PC-9 (cell line): ENCODE results near the gene DENND11. TPM values are rescaled to one million over a fixed set of nuclear protein-coding genes. Genes with fewer than 3 reads are reported as not detected.

Source experiments
- BruUV-seq: library from RNA; stranded (reverse); fragments of 400-500 nt; replicated peaks from 2 replicates; lab custom pipeline; 2021; lab: Mats Ljungman, UMichigan
- CTCF ChIA-PET: fragments of 300-600 bp; sonication (Branson Sonifier 250); formaldehyde crosslinking; loops from one replicate; lab custom pipeline; 2022; ENCODE audit warnings: antibody characterized with exemption; lab: Charles Lee
- POLR2A ChIA-PET: fragments of 300-600 bp; sonication (Branson Sonifier 250); formaldehyde crosslinking; loops from one replicate; lab custom pipeline; 2022; ENCODE audit warnings: antibody characterized with exemption; ENCODE audit not compliant: unreplicated experiment; lab: Charles Lee
- DNase-seq, 2 experiments: peaks; one replicate each; pipeline versions ENCODE4 v3.0.0 to v3.0.0-alpha.2; 2015 to 2022; ENCODE audit warnings: mixed read lengths in 1 of 2
- H2AFZ ChIP-seq: fragments of 200-600 bp; sonication (generic); 2 replicates; pipeline ENCODE4 v1.8.1; 2017; ENCODE audit warnings: antibody characterized with exemption
- H3F3A ChIP-seq: fragments of 200-600 bp; sonication (generic); 2 replicates; pipeline ENCODE4 v1.8.1; 2017; ENCODE audit warnings: antibody characterized with exemption, mild to moderate bottlenecking, low read depth; ENCODE audit not compliant: insufficient read depth
- H3K27ac ChIP-seq: fragments of 200-600 bp; sonication (generic); 2 replicates; pipeline ENCODE4 v1.6.1; 2016; ENCODE audit warnings: mixed run types
- H3K27me3 ChIP-seq: fragments of 200-600 bp; sonication (generic); 2 replicates; pipeline ENCODE4 v1.6.1; 2016; ENCODE audit warnings: low read depth, mixed run types; ENCODE audit not compliant: insufficient read depth
- H3K36me3 ChIP-seq: fragments of 200-600 bp; sonication (generic); 2 replicates; pipeline ENCODE4 v1.6.1; 2016; ENCODE audit warnings: low read depth, mixed run types
- H3K4me1 ChIP-seq: fragments of 200-600 bp; sonication (generic); replicated peaks from 2 replicates; pipeline ENCODE4 v1.6.1; 2016; ENCODE audit warnings: mixed run types; ENCODE audit not compliant: insufficient read depth
- H3K4me2 ChIP-seq: fragments of 200-600 bp; sonication (generic); 2 replicates; pipeline ENCODE4 v1.6.1; 2017; ENCODE audit warnings: mixed run types
- H3K4me3 ChIP-seq: fragments of 200-600 bp; sonication (generic); 2 replicates; pipeline ENCODE4 v1.6.1; 2016; ENCODE audit warnings: mixed run types
- H3K79me2 ChIP-seq: fragments of 200-600 bp; sonication (generic); 2 replicates; pipeline ENCODE4 v1.6.1; 2017; ENCODE audit warnings: low read depth, mixed run types
- H3K9me2 ChIP-seq: fragments of 200-600 bp; sonication (generic); 2 replicates; pipeline ENCODE4 v1.8.1; 2017; ENCODE audit warnings: mild to moderate bottlenecking; ENCODE audit not compliant: insufficient read depth
- H3K9me3 ChIP-seq: fragments of 200-600 bp; sonication (generic); 2 replicates; pipeline ENCODE4 v1.8.1; 2016; ENCODE audit warnings: low read depth; ENCODE audit not compliant: insufficient read depth
- H4K20me1 ChIP-seq: fragments of 200-600 bp; sonication (generic); 2 replicates; pipeline ENCODE4 v1.8.1; 2017; ENCODE audit not compliant: insufficient read depth
- CTCF ChIP-seq: fragments of 200-600 bp; sonication (generic); conservative IDR thresholded peaks from 2 replicates; pipeline ENCODE4 v1.6.1; 2017; ENCODE audit warnings: mixed run types, antibody characterized with exemption, mild to moderate bottlenecking, moderate library complexity
- EZH2 ChIP-seq: fragments of 200-600 bp; sonication (generic); IDR thresholded peaks from 2 replicates; pipeline ENCODE4 v1.8.0; 2017; ENCODE audit warnings: antibody characterized with exemption, low read depth
- intact Hi-C: fragments of 100-400 bp; cut with micrococcal nuclease; formaldehyde crosslinking; loops from one replicate; pipeline ENCODE4 v1.10.0; 2022; ENCODE audit not compliant: unreplicated experiment
- total RNA-seq: library from RNA; stranded (reverse); gene quantifications from 2 replicates; pipeline ENCODE4 v1.2.3, GENCODE V29; 2021

The DENND11 gene
- total RNA-seq, 1 experiment from 2014 or later, result 49.4 TPM

DNA sequence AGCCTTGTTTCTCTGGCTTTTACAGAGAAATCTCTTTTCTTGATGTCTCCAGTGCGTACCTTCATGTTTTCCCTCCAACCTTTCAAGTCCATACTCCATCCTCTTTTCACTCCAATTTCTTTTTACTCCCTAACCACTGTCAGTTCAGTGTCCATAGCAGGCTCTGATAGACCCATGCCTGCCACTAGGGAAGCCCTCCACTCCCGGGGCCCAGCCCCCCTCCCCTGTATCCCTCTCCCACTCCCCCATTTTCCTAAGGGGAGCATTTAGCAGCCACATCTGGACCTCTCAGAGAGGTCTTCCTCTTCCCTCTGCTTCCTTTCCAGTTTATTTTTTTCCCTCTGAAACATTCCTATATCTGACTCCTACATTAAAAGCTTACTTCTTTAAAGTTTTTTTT, 33.1 kb downstream of the DENND11 start:
- no peak for DNase-seq
- no TSS peak for BruUV-seq
- H3F3A ChIP-seq, result peaks cover 8% of the 10 kb centered on the region
- H3K9me2 ChIP-seq, result no peaks in the 10 kb centered on the region
- H3K36me3 ChIP-seq, result peaks cover 15% of the 10 kb centered on the region; the same call in 1 of the 2 replicates
- peaks cover 4% of the 10 kb centered on the region; the same call in 1 of the 2 replicates for H3K9me3 ChIP-seq
- no peak for TF ChIP-seq EZH2
- TF ChIP-seq CTCF, result no peak
- H3K4me3 ChIP-seq, result no peak overlapping the region
- no peak overlapping the region for H2AFZ ChIP-seq
- H3K4me1 ChIP-seq, result peaks cover 11% of the 10 kb centered on the region
- POLR2A ChIA-PET, result no interaction called here
- CTCF ChIA-PET, result interaction anchor here (0.6 kb wide), 1 partner anchor 64 kb away, joined by 6 read pairs; no protein-coding TSS in a partner anchor
- no peak overlapping the region for H3K27ac ChIP-seq
- H4K20me1 ChIP-seq, result no peaks in the 10 kb centered on the region
- H3K27me3 ChIP-seq, result no peaks in the 10 kb centered on the region
- H3K4me2 ChIP-seq, result no peak overlapping the region
- H3K79me2 ChIP-seq, result no peaks in the 10 kb centered on the region
- intact Hi-C loops, result no loop called here

- Histone ChIP-seq H2AFZ (no peak overlapping the region), H3K4me3 (no peak overlapping the region), H3F3A (peaks cover 30% of the 10 kb centered on the region), H3K9me3 (no peaks in the 10 kb centered on the region), H3K27me3 (no peaks in the 10 kb centered on the region), H3K36me3 (peaks cover 22% of the 10 kb centered on the region; the same call in 1 of the 2 replicates), H3K9me2 (no peaks in the 10 kb centered on the region), H3K79me2 (no peaks in the 10 kb centered on the region), H3K27ac (no peak overlapping the region), H4K20me1 (no peaks in the 10 kb centered on the region), H3K4me1 (peaks cover 34% of the 10 kb centered on the region), H3K4me2 (no peak overlapping the region)
- intact Hi-C loops, result no loop called here
- no TSS peak for BruUV-seq
- TF ChIP-seq EZH2, result no peak
- TF ChIP-seq CTCF, result no peak
- ChIA-PET CTCF (no interaction called here), POLR2A (no interaction called here)
- DNase-seq, result no peak
Observed at GRCh38 chr7:141666071-141666470, 35.9 kb downstream of the DENND11 start.

- H3K27me3 ChIP-seq, result no peaks in the 10 kb centered on the region
- no peaks in the 10 kb centered on the region for H3K9me2 ChIP-seq
- no peaks in the 10 kb centered on the region for H3K9me3 ChIP-seq
- no peak overlapping the region for H3K4me3 ChIP-seq
- peaks cover 34% of the 10 kb centered on the region for H3K4me1 ChIP-seq
- DNase-seq, result no peak
- POLR2A ChIA-PET, result no interaction called here
- no peak overlapping the region for H3K27ac ChIP-seq
- CTCF ChIA-PET, result no interaction called here
- H4K20me1 ChIP-seq, result no peaks in the 10 kb centered on the region
- intact Hi-C loops, result no loop called here
- H3K4me2 ChIP-seq, result no peak overlapping the region
- H2AFZ ChIP-seq, result no peak overlapping the region
- no peaks in the 10 kb centered on the region for H3K79me2 ChIP-seq
- peaks cover 28% of the 10 kb centered on the region; the same call in 1 of the 2 replicates for H3K36me3 ChIP-seq
- no TSS peak for BruUV-seq
- TF ChIP-seq EZH2, result no peak
- no peak for TF ChIP-seq CTCF
- H3F3A ChIP-seq, result peaks cover 30% of the 10 kb centered on the region
Observed at GRCh38 chr7:141665208-141666035, 36.5 kb downstream of the DENND11 start.
